HEK293 (cell line): ENCODE data around the gene CNTNAP1.

ENCODE experiments used
- ATF2 ChIP-seq: fragments of 450-650 bp; formaldehyde crosslinking; IDR thresholded peaks from 2 replicates; pipeline ENCODE4 v1.5.1; 2016; ENCODE audit warnings: missing biosample characterization, missing genetic modification characterization, low read depth
- CTCF ChIP-seq: fragments of 450-650 bp; formaldehyde crosslinking; IDR thresholded peaks from 2 replicates; pipeline ENCODE4 v1.5.1; 2016; ENCODE audit warnings: missing biosample characterization, missing genetic modification characterization
- FEZF1 ChIP-seq: fragments of 450-650 bp; formaldehyde crosslinking; IDR thresholded peaks from 2 replicates; pipeline ENCODE4 v1.5.1; 2016; ENCODE audit warnings: missing biosample characterization, missing genetic modification characterization
- KLF1 ChIP-seq: fragments of 450-650 bp; formaldehyde crosslinking; IDR thresholded peaks from 2 replicates; pipeline ENCODE4 v1.5.1; 2016; ENCODE audit warnings: missing biosample characterization, missing genetic modification characterization
- KLF16 ChIP-seq: fragments of 450-650 bp; formaldehyde crosslinking; IDR thresholded peaks from 2 replicates; pipeline ENCODE4 v1.5.1; 2017; ENCODE audit warnings: missing biosample characterization, missing genetic modification characterization
- PRDM10 ChIP-seq: fragments of 450-650 bp; formaldehyde crosslinking; IDR thresholded peaks from 2 replicates; pipeline ENCODE4 v1.5.1; 2016; ENCODE audit warnings: missing biosample characterization, missing genetic modification characterization
- SCRT2 ChIP-seq: fragments of 450-650 bp; formaldehyde crosslinking; IDR thresholded peaks from 2 replicates; pipeline ENCODE4 v1.5.1; 2016; ENCODE audit warnings: missing biosample characterization, missing genetic modification characterization
- SP7 ChIP-seq: fragments of 450-650 bp; formaldehyde crosslinking; IDR thresholded peaks from 2 replicates; pipeline ENCODE4 v1.5.1; 2016; ENCODE audit warnings: missing biosample characterization, missing genetic modification characterization
- ZBTB21 ChIP-seq: fragments of 450-650 bp; formaldehyde crosslinking; IDR thresholded peaks from 2 replicates; pipeline ENCODE4 v1.5.1; 2017; ENCODE audit warnings: missing biosample characterization, missing genetic modification characterization
- ZBTB44 ChIP-seq: fragments of 450-650 bp; IDR thresholded peaks from 2 replicates; pipeline ENCODE4 v1.5.1; 2018; ENCODE audit warnings: missing biosample characterization, mild to moderate bottlenecking, missing genetic modification characterization
- ZBTB6 ChIP-seq: fragments of 450-650 bp; formaldehyde crosslinking; IDR thresholded peaks from 2 replicates; pipeline ENCODE4 v1.5.1; 2017; ENCODE audit warnings: missing biosample characterization, missing genetic modification characterization
- ZBTB8A ChIP-seq: fragments of 450-650 bp; formaldehyde crosslinking; IDR thresholded peaks from 2 replicates; pipeline ENCODE4 v1.5.1; 2016; ENCODE audit warnings: missing biosample characterization, missing genetic modification characterization
- ZIC2 ChIP-seq: fragments of 450-650 bp; formaldehyde crosslinking; IDR thresholded peaks from 2 replicates; pipeline ENCODE4 v1.5.1; 2016; ENCODE audit warnings: missing biosample characterization, missing genetic modification characterization
- ZNF10 ChIP-seq: fragments of 450-650 bp; formaldehyde crosslinking; IDR thresholded peaks from 2 replicates; pipeline ENCODE4 v1.5.1; 2017; ENCODE audit warnings: missing biosample characterization, missing genetic modification characterization
- ZNF157 ChIP-seq: fragments of 450-650 bp; formaldehyde crosslinking; IDR thresholded peaks from 2 replicates; pipeline ENCODE4 v1.5.1; 2016; ENCODE audit warnings: missing biosample characterization, missing genetic modification characterization
- ZNF266 ChIP-seq: fragments of 450-650 bp; formaldehyde crosslinking; IDR thresholded peaks from 2 replicates; pipeline ENCODE4 v1.5.1; 2016; ENCODE audit warnings: missing biosample characterization, missing genetic modification characterization, low read depth
- ZNF335 ChIP-seq: fragments of 450-650 bp; formaldehyde crosslinking; conservative IDR thresholded peaks from 2 replicates; pipeline ENCODE4 v1.5.1; 2016; ENCODE audit warnings: missing biosample characterization, missing genetic modification characterization
- ZNF366 ChIP-seq: fragments of 450-650 bp; formaldehyde crosslinking; conservative IDR thresholded peaks from 2 replicates; pipeline ENCODE4 v1.5.1; 2016; ENCODE audit warnings: missing biosample characterization, missing genetic modification characterization
- ZNF514 ChIP-seq: fragments of 450-650 bp; formaldehyde crosslinking; IDR thresholded peaks from 2 replicates; pipeline ENCODE4 v1.5.1; 2016; ENCODE audit warnings: missing biosample characterization, missing genetic modification characterization
- ZNF544 ChIP-seq: fragments of 450-650 bp; formaldehyde crosslinking; IDR thresholded peaks from 2 replicates; pipeline ENCODE4 v1.5.0; 2017; ENCODE audit warnings: missing biosample characterization, missing genetic modification characterization
- ZNF548 ChIP-seq: fragments of 450-650 bp; formaldehyde crosslinking; IDR thresholded peaks from 2 replicates; pipeline ENCODE4 v1.5.1; 2016; ENCODE audit warnings: missing biosample characterization, missing genetic modification characterization
- ZNF580 ChIP-seq: fragments of 450-650 bp; formaldehyde crosslinking; IDR thresholded peaks from 2 replicates; pipeline ENCODE4 v1.5.1; 2016; ENCODE audit warnings: missing biosample characterization, missing genetic modification characterization
- ZNF596 ChIP-seq: fragments of 450-650 bp; IDR thresholded peaks from 2 replicates; pipeline ENCODE4 v1.5.0; 2018; ENCODE audit warnings: missing biosample characterization, mild to moderate bottlenecking, missing genetic modification characterization, moderate library complexity
- ZNF639 ChIP-seq: fragments of 450-650 bp; formaldehyde crosslinking; IDR thresholded peaks from 2 replicates; pipeline ENCODE4 v1.5.1; 2016; ENCODE audit warnings: missing biosample characterization, missing genetic modification characterization
- ZNF654 ChIP-seq: fragments of 450-650 bp; formaldehyde crosslinking; IDR thresholded peaks from 2 replicates; pipeline ENCODE4 v1.5.1; 2016; ENCODE audit warnings: low read depth, missing biosample characterization, missing genetic modification characterization
- ZNF660 ChIP-seq: fragments of 450-650 bp; IDR thresholded peaks from 2 replicates; pipeline ENCODE4 v1.5.1; 2018; ENCODE audit warnings: missing biosample characterization, mild to moderate bottlenecking, missing genetic modification characterization
- ZNF677 ChIP-seq: fragments of 450-650 bp; IDR thresholded peaks from 2 replicates; pipeline ENCODE4 v1.5.0; 2018; ENCODE audit warnings: missing biosample characterization, mild to moderate bottlenecking, missing genetic modification characterization, moderate library complexity

Gene CNTNAP1

GRCh38 chr17:42677012-42677857 is 5.1 kb upstream of the CNTNAP1 start (continued):
- TF ChIP-seq ZBTB44 (tag by site-specific recombination) (no peak), ZNF266 (no peak), ZNF514 (no peak), ZNF654 (tag by site-specific recombination) (no peak), ZNF335 (tag by site-specific recombination) (peak; percentile 70), ZNF639 (tag by site-specific recombination) (no peak), SCRT2 (tag by site-specific recombination) (peak; percentile 64), KLF1 (peak; percentile 57), ZNF544 (tag by site-specific recombination) (no peak), ZBTB6 (tag by site-specific recombination) (peak; percentile 23; the same call in 1 of the 2 replicates), KLF16 (peak; percentile 14), ZNF596 (no peak), FEZF1 (tag by site-specific recombination) (no peak), ZNF548 (tag by site-specific recombination) (no peak), PRDM10 (tag by site-specific recombination) (peak; percentile 82), ZNF677 (no peak), ATF2 (tag by site-specific recombination) (peak; percentile 98), ZNF660 (0 out of 2 replicates have a peak, but pooled peaks have one; percentile 53), ZBTB21 (peak; percentile 96), ZBTB8A (tag by site-specific recombination) (0 out of 2 replicates have a peak, but pooled peaks have one; percentile 7), ZNF366 (peak; percentile 98), ZNF157 (tag by site-specific recombination) (no peak), ZNF10 (tag by site-specific recombination) (no peak), SP7 (tag by site-specific recombination) (peak; percentile 28; the same call in 1 of the 2 replicates), ZNF580 (no peak), ZIC2 (no peak), CTCF (no peak)
